Neural cell (in vitro differentiated cells): Measurements from ENCODE around the gene PRSS50. TPM values are rescaled to one million over a fixed set of nuclear protein-coding genes. Genes with fewer than 3 reads are reported as not detected.

Source experiments
- H2AFZ ChIP-seq: fragments of 200-600, 300-800 bp; sonication (generic), shearing (Covaris generic); 2 replicates; pipeline ENCODE4 v1.6.0; 2014; ENCODE audit warnings: low read depth, mild to moderate bottlenecking, antibody characterized with exemption, low read length, moderate library complexity
- H3F3A ChIP-seq: fragments of 200-600 bp; shearing (Covaris generic); 2 replicates; pipeline ENCODE4 v1.6.1; 2016; ENCODE audit warnings: mild to moderate bottlenecking, moderate library complexity, mixed read lengths, antibody characterized with exemption, low read length; ENCODE audit not compliant: insufficient read depth, poor library complexity, severe bottlenecking
- H3K27ac ChIP-seq: fragments of 200-600, 300-800 bp; sonication (generic), shearing (Covaris generic); 2 replicates; pipeline ENCODE4 v1.5.1; 2014; ENCODE audit warnings: mild to moderate bottlenecking, low read length, moderate library complexity
- H3K27me3 ChIP-seq: fragments of 300-800, 200-600 bp; sonication (generic), shearing (Covaris generic); 2 replicates; pipeline ENCODE4 v1.6.0; 2014; ENCODE audit warnings: mild to moderate bottlenecking, low read depth, low read length, moderate library complexity; ENCODE audit not compliant: insufficient read depth
- H3K36me3 ChIP-seq: fragments of 300-800, 200-600 bp; sonication (generic), shearing (Covaris generic); 2 replicates; pipeline ENCODE4 v1.5.1; 2014; ENCODE audit warnings: mild to moderate bottlenecking, antibody characterized with exemption, low read length, moderate library complexity; ENCODE audit not compliant: insufficient read depth
- H3K4me2 ChIP-seq: fragments of 300-800, 200-600 bp; sonication (generic), shearing (Covaris generic); 2 replicates; pipeline ENCODE4 v1.6.0; 2014; ENCODE audit warnings: mild to moderate bottlenecking, low read length
- H3K4me3 ChIP-seq: fragments of 300-800, 200-600 bp; sonication (generic), shearing (Covaris generic); 2 replicates; pipeline ENCODE4 v1.5.1; 2014; ENCODE audit warnings: mild to moderate bottlenecking, low read length, moderate library complexity
- H3K79me2 ChIP-seq: fragments of 200-600 bp; shearing (Covaris generic); replicated peaks from 2 replicates; pipeline ENCODE4 v1.6.0; 2014; ENCODE audit warnings: mild to moderate bottlenecking, low read length, moderate library complexity; ENCODE audit not compliant: insufficient read depth
- H3K9ac ChIP-seq: fragments of 300-800, 200-600 bp; sonication (generic), shearing (Covaris generic); 2 replicates; pipeline ENCODE4 v1.6.1; 2016; ENCODE audit warnings: mild to moderate bottlenecking, low read length, mixed read lengths
- H3K9me2 ChIP-seq: fragments of 200-600 bp; shearing (Covaris generic); 2 replicates; pipeline ENCODE4 v1.6.1; 2016; ENCODE audit warnings: mild to moderate bottlenecking, low read length, mixed read lengths; ENCODE audit not compliant: insufficient read depth
- H3K9me3 ChIP-seq: fragments of 200-600, 300-800 bp; sonication (generic), shearing (Covaris generic); 2 replicates; pipeline ENCODE4 v1.6.1; 2016; ENCODE audit warnings: mild to moderate bottlenecking, mixed run types, low read length, moderate library complexity, mixed read lengths
- H4K20me1 ChIP-seq: fragments of 200-600 bp; shearing (Covaris generic); 2 replicates; pipeline ENCODE4 v1.6.1; 2016; ENCODE audit warnings: mild to moderate bottlenecking, mixed run types; ENCODE audit not compliant: insufficient read depth
- CTCF ChIP-seq: fragments of 450-650 bp; IDR thresholded peaks from 2 replicates; pipeline ENCODE4 v1.5.1; 2014; ENCODE audit warnings: antibody characterized with exemption, mild to moderate bottlenecking, moderate library complexity; ENCODE audit not compliant: poor library complexity, severe bottlenecking
- EP300 ChIP-seq: fragments of 450-650 bp; conservative IDR thresholded peaks from 2 replicates; pipeline ENCODE4 v1.6.1; 2014; ENCODE audit warnings: antibody characterized with exemption, mild to moderate bottlenecking, moderate library complexity; ENCODE audit not compliant: poor library complexity, severe bottlenecking
- EZH2 ChIP-seq: fragments of 200-600, 300-800 bp; shearing (Covaris generic), sonication (generic); IDR thresholded peaks from 2 replicates; pipeline ENCODE4 v1.6.1; 2014; ENCODE audit warnings: antibody characterized with exemption, low read length, borderline replicate concordance, mild to moderate bottlenecking; ENCODE audit not compliant: insufficient read depth, poor library complexity, severe bottlenecking
- MXI1 ChIP-seq: fragments of 450-650 bp; conservative IDR thresholded peaks from 2 replicates; pipeline ENCODE4 v1.6.1; 2014; ENCODE audit warnings: antibody characterized with exemption, mild to moderate bottlenecking; ENCODE audit not compliant: poor library complexity, severe bottlenecking
- POLR2AphosphoS5 ChIP-seq: IDR thresholded peaks from 2 replicates; pipeline ENCODE4 v1.6.1; 2012
- RAD21 ChIP-seq: fragments of 450-650 bp; conservative IDR thresholded peaks from 2 replicates; pipeline ENCODE4 v1.6.1; 2014; ENCODE audit warnings: antibody characterized with exemption, mild to moderate bottlenecking, moderate library complexity
- REST ChIP-seq: IDR thresholded peaks from 2 replicates; pipeline ENCODE4 v1.6.1; 2012; ENCODE audit warnings: borderline replicate concordance
- SMC3 ChIP-seq: fragments of 450-650 bp; conservative IDR thresholded peaks from 2 replicates; pipeline ENCODE4 v1.6.1; 2014; ENCODE audit warnings: antibody characterized with exemption, mild to moderate bottlenecking, moderate library complexity; ENCODE audit not compliant: poor library complexity
- TAF1 ChIP-seq: IDR thresholded peaks from 2 replicates; pipeline ENCODE4 v1.6.1; 2012; ENCODE audit warnings: low read depth
- polyA plus RNA-seq: library from polyadenylated mRNA; depleted of rRNA; stranded (reverse); fragments of >200 nt; gene quantifications from 2 replicates; pipeline ENCODE4 v1.2.3, GENCODE V29; 2014

Gene PRSS50
- polyA plus RNA-seq, 1 donor from 2014 or later = not detected

GRCh38 chr3:46700772-46701171 is 16.9 kb downstream of the PRSS50 start:
- no peaks in the 10 kb centered on the region for H3K9me2 ChIP-seq
- H3K27ac ChIP-seq = no peak overlapping the region
- no peaks in the 10 kb centered on the region for H3K79me2 ChIP-seq
- peak overlapping the region; percentile 56 for H3K4me3 ChIP-seq
- H3K9me3 ChIP-seq = no peaks in the 10 kb centered on the region
- TF ChIP-seq EZH2 = no peak
- no peak for TF ChIP-seq EP300
- no peak for TF ChIP-seq MXI1
- no peak for TF ChIP-seq TAF1
- TF ChIP-seq SMC3 = no peak
- no peak for TF ChIP-seq RAD21
- TF ChIP-seq POLR2AphosphoS5 = no peak
- no peak for TF ChIP-seq CTCF
- TF ChIP-seq REST = no peak
- no peak overlapping the region for H3K4me2 ChIP-seq
- no peaks in the 10 kb centered on the region for H3K36me3 ChIP-seq
- peaks cover 13% of the 10 kb centered on the region for H3K27me3 ChIP-seq
- no peak overlapping the region for H3K9ac ChIP-seq
- no peaks in the 10 kb centered on the region for H3F3A ChIP-seq
- no peak overlapping the region for H2AFZ ChIP-seq
- no peaks in the 10 kb centered on the region for H4K20me1 ChIP-seq

- no peaks in the 10 kb centered on the region for H3K9me2 ChIP-seq
- H3K4me2 ChIP-seq = no peak overlapping the region
- H3K79me2 ChIP-seq = no peaks in the 10 kb centered on the region
- no peak overlapping the region for H3K9ac ChIP-seq
- no peaks in the 10 kb centered on the region for H3K36me3 ChIP-seq
- H3K27me3 ChIP-seq = peaks cover 13% of the 10 kb centered on the region
- no peak overlapping the region for H3K4me3 ChIP-seq
- H3K27ac ChIP-seq = no peak overlapping the region
- no peaks in the 10 kb centered on the region for H4K20me1 ChIP-seq
- H3K9me3 ChIP-seq = no peaks in the 10 kb centered on the region
- no peaks in the 10 kb centered on the region for H3F3A ChIP-seq
- no peak overlapping the region for H2AFZ ChIP-seq
- no peak for TF ChIP-seq EP300
These were observed 17.8 kb downstream of the PRSS50 start for GRCh38 chr3:46699676-46700523.
